Kidney tubule cell (primary cell): ENCODE data around the gene TPRN.
A peak's percentile ranks its signal among the peaks of the same experiment; 100 is the strongest.

ENCODE experiments used
- DNase-seq: peaks from one replicate; pipeline ENCODE4 v3.0.0-alpha.2; 2018; ENCODE audit warnings: low spot score

TPRN gene

GRCh38 chr9:137212520-137212919, 12.0 kb upstream of the TPRN start:
- DNase-seq = no peak

DNA sequence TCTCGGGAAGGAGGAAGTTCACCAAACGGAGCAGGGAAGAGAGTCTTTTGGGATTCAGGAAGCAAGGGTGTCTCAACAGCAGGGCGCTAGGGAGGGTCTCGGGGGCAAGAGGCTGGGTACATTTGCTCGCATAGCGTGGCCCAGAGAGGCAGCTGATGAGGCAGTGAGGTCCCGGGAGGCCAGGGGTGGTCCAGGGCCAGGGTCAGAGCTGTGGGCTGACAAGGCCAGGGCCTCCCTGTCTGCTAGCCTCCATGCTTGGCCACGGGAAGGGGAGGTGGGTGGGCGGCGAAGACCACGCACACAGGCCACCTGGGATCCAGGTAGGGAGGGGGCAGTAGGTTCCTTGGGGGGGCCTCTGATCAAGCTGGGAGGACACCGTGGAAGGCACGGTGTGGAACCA, 11.0 kb upstream of the TPRN start:
- DNase-seq = no peak

GRCh38 chr9:137206602-137207001, 6.1 kb upstream of the TPRN start:
- no peak for DNase-seq

DNA sequence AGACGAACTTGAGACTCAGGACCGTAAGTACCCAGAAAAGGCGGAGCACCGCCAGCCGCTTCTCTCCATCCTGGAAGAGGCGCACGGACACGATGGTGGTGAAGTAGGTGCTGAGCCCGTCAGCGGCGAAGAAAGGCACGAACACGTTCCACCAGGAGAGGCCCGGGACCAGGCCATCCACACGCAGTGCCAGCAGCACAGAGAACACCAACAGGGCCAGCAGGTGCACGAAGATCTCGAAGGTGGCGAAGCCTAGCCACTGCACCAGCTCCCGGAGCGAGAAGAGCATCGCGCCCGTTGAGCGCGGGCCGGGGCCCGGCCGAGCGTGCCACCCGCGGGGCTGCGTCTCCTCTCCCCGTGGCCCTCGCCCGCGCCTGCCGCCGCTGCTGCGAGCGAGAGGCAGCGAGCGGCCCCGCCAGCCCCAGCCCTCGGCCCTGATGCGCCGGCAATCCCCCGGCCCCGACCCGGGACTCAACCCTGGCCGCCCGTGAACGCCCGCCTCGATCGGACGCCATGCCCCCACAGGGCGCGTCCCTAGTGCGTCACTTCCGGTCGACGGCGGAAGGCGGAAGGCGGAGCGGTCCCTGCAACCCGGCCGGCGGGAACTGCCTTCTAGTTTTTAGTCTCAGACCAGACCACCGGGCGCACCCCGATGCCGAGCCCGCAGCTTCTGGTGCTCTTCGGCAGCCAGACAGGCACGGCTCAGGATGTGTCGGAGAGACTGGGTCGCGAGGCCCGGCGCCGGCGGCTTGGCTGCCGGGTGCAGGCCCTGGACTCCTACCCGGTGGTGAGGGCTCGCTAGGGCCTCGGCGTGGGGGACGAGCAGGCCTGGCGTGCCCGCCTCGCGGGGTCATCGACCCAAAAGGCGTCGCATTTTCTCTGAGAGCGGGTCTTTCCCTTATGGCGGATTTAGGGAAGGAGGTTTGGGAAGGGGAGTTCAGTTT, 4.9 kb upstream of the TPRN start, which contains the start of the genes NDOR1 and TMEM203:
Gene NDOR1 (plus strand): TSS at position 575 of the 944 bp plus-strand sequence. CDS start 78 bp downstream, at position 653.
Gene TMEM203 (minus strand): TSS at position 523 of the 944 bp plus-strand sequence. CDS start 234 bp downstream, at position 289.
- peak; percentile 82 for DNase-seq

GRCh38 chr9:137204731-137205125, 4.2 kb upstream of the TPRN start:
- no peak for DNase-seq

- DNase-seq = no peak
Observed at GRCh38 chr9:137202966-137203365, 2.4 kb upstream of the TPRN start.

DNA sequence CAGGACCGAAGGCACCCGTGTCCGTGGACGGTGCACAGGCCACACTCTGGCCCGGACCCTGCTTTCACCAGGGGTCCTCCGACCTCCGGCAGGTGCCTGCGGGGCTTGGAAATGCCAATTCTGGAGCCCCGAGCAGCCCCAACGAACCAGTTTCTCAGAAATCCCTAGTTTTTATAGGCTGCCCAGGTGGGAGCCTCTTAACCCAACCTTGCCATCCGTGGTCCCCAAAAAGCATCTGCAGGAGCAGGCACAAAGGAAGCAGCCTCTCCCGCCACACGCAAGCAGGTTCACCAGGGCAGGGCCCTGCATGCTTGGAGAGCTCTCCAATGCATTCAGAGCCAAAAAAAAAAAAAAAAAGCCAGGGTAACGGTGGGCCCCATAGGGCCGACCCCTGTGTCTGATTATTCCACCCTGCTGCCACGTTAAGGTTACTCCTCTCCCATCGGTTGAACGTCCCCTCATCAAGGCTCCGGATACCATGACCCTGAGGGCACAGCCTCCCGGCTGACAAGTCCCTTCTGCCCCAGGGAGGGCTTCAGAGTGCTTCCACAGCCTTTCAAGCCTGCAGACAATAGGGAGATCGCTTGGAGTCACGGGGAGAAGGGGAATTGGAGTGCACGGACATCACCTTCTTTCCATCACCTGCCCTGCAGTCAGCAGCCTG, 796 bp upstream of the TPRN start:
- no peak for DNase-seq

GRCh38 chr9:137199411-137200121, 975 bp downstream of the TPRN start:
- no peak for DNase-seq

- no peak for DNase-seq
Observed at GRCh38 chr9:137198902-137199283, 1.6 kb downstream of the TPRN start.

DNA sequence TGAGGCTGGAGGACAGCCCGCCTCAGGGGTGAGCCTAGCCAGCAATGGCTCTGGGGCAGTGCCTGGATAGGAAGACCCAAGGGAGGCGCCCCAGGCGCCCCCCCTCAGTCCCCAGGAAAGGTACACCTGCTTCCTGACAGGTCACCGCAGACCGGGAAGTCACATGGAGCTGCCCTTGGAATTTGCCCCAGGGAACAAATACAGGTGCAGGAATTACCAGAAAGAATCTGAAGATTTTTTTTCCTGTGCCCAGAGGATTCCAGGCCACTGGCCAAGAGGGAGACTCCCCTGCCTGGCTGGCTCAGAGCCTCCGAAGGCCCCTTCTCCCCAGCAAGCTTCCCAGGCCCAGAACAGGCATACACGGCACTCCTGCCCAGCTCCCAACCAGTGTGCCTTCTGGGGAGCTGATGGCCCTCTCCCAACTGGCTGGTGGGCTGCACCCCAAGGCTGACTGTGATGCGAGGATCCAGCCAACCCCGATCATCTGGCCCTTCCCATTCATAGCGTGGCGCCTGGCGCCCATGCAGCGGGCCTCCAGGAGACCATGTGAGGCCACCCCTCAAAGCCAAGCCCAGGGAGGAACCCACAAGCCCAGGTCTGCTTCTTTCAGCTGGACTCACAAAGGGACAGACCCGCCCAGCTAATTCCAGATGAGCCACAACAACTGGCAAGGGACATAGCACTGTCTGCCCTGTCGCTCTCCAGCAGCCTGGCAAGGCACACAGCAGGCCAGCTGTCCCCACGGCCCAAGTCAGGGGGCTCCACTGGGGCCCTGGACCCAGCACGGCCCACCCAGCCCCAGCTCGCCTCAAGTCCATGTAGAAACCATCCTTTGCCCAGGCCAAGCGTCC, 2.3 kb downstream of the TPRN start:
- peak; percentile 81 for DNase-seq

- peak; percentile 47 for DNase-seq
Observed at GRCh38 chr9:137195525-137196220, 4.9 kb downstream of the TPRN start.

GRCh38 chr9:137194909-137195308, 5.6 kb downstream of the TPRN start:
- no peak for DNase-seq

- DNase-seq = no peak
Observed at GRCh38 chr9:137194388-137194787, 6.2 kb downstream of the TPRN start.

DNA sequence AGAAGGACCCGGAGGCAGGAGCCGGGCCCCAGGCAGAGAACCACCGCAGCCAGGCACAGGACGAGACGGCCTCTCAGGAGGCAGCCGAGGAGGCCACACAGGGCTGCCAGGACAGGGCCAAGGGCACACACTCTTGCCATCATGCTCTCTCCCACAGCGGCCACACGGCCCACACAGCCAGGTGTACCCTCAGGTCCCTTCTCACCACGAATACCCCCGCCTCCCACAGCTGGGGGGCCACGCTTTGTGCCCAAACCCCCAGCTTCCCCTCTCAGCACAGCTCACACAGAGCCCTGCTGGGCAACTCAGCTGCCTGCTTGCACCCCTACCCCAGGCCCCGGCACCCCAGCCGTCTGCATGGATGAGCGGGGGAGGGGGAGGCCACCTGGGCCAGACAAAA, 6.8 kb downstream of the TPRN start:
- no peak for DNase-seq

- DNase-seq = no peak
Observed at GRCh38 chr9:137192859-137193258, 7.7 kb downstream of the TPRN start.

DNA sequence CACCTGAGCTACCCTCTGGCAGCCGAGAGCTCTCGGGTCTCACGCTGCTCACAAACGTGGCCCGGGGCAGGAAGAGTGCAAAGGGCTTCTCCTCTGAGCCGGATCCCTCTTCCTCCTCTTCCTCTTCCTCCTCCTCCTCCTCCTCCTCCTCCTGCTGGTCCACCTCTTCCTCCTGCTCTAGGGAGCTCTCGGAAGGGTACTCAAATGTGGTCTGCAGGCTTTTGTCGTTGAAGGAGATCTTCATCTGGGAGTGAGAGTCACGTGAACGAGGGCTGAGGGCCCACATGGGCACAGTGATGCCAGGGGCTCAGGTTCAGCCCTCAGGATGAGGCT, 8.1 kb downstream of the TPRN start:
- no peak for DNase-seq

DNA sequence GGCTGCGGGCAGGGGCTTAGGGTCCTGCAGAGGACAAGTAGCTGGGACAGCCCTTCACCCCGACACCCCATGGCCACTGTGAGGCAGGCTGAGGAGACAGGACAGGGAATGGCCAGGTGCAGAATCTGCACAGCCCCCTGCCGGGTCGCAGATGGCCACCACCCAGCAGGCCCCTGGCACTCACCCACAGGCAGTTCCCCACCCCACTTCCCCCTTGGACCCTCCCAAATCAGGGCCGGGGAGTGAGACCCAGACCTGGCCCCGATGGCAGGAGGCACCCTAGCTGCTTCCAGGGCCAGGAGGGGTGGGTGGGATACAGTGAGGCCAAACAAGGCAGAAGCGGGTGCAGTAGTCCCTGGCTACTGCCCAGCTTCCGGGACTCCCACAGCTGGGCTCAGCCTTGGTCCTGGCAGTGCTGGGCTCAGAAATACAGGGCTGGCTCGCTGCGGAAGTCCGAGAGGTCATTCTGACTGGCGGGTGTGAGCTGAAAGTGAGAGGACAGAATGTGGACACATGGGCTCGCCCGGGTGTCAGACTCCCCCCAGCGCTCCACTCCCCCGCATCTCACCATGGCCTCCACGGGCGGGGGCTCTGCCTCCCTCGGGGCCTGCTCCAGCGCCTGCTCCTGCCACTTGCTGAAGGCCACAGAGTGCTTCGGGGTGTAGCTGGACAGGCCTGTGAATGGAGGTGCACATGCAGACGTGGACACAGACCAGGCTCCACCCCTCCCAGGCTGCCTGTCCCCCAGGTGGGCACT, 8.7 kb downstream of the TPRN start:
- DNase-seq = no peak

GRCh38 chr9:137191245-137191644, 9.3 kb downstream of the TPRN start:
- no peak for DNase-seq

GRCh38 chr9:137190315-137190856, 10.2 kb downstream of the TPRN start:
- peak; percentile 23 for DNase-seq
